Stimulated activated CD4-positive, alpha-beta T cell treated with anti-CD3 and anti-CD28 coated beads, Interleukin-4, amount 100 ng/mL, for 24 hours (primary cell): ENCODE measurements around the gene SH3BP5.

Source experiments
- DNase-seq: peaks from one replicate; pipeline ENCODE4 v3.0.0-alpha.2; 2020

The SH3BP5 gene

DNA sequence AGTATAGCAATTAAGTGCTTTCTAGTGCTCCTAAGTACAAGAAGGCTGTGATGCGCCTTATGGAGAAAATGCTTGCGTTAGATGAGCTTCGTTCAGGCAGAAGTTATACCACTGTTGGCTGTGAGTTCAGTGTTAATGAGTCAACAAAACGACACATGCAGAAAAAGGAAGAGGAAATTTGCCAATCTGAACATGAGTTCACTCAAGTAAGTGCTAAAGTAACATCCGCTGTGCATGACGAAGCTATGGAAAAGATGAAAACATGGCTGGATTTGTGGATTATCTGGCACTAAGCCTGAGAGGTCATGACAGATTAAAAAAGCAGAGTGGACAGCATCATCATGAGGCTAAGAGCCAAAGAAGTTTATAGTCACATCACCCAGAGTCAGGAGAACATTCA lies 36.9 kb downstream of the SH3BP5 start:
- DNase-seq: no peak

GRCh38 chr3:15294929-15295328 lies 37.5 kb downstream of the SH3BP5 start:
- DNase-seq: no peak

- no peak for DNase-seq
Observed at GRCh38 chr3:15292765-15293522, 39.4 kb downstream of the SH3BP5 start.

DNA sequence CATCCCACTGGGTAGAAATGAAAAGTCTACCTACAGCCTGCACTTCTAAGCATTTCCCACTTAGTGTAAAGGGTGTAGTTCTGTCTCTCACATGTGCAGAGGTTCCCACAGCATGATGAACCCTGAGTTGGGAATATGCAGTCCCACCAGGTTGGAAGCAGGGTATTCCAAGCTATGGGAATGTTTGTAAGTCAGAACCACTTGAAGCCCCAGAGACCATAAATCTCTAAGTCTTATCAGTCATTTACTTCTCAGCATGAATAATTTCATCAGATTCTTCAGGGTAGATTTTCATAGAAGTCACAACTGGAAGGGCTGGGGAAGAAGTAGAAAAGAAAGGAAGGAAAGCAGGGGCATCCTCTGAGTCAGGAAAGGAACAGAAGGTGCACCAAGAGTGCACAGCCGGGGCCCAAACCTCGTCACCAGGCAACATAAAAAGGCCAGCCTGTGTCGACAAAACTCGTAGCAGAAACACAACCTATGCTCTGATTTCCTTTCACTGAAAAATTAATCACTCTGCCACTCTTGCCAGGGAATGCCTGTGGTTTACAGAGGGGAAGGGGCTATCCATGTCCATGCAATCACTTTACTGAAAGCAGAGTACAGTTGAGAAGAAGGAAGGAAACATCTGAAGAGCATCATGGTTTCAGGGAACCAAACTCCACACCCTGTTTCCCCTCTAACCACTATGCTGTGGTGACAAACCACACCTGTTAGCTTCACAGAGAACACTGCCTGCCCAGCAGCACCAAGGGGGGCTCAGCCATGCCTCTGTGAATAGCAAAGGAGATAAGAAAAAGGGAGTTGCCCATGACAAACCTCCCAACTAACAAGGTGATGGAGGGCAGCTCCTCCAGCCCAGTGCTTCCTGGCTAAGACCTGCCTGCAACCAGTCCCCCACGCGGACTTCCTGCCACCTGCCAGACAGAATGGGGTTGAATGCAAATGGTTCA lies 40.5 kb downstream of the SH3BP5 start:
- peak; percentile 57 for DNase-seq

- no peak for DNase-seq
Observed at GRCh38 chr3:15290736-15291135, 41.6 kb downstream of the SH3BP5 start.

DNA sequence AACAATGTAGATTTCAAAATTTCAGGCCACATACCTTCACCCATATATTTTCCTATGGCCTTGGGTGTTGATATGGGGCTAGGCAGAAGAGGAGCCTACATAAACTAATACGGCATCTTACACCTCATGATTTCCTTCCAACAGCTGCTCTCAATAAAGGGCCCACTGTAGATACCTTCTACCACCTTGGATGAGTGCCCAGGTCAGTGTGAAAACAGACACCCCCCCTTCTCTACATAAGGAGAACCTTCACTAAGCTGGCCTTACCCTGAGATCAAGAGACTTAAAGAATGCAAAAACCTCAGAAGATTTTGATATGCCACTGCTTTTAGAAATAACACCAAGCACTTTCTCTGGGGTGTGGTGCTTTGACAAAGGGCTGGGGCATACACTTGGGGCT lies 42.7 kb downstream of the SH3BP5 start:
- DNase-seq: no peak

DNA sequence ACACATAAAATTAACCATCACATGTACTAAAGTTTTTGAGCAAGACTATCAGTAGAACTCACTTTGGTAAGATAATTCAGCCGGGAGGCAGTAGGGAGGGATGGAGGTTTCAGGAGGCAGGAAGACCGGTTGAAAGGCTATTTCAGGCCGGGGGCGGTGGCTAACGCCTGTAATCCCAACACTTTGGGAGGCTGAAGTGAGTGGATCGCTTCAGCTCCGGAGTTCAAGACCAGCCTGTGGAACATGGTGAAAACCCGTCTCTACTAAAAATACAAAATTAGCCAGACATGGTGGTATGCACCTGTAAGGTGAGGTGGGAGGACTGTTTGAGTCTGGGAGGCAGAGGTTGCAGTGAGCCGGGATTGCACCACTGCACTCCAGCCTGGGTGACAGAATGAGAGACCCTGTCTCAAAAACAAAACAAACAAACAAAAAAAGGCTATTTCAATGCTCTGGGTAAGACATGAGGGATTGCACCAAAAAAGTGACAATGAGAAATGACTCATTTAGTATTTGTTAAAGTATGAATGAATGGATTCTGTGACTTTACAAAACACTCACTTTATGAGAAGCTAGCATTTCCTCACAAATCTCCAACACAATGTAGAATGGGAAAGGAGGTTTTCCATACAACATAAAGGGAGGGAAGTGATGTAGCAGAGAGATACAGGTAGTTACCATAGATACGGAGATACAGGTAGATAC lies 43.9 kb downstream of the SH3BP5 start:
- DNase-seq: no peak

DNA sequence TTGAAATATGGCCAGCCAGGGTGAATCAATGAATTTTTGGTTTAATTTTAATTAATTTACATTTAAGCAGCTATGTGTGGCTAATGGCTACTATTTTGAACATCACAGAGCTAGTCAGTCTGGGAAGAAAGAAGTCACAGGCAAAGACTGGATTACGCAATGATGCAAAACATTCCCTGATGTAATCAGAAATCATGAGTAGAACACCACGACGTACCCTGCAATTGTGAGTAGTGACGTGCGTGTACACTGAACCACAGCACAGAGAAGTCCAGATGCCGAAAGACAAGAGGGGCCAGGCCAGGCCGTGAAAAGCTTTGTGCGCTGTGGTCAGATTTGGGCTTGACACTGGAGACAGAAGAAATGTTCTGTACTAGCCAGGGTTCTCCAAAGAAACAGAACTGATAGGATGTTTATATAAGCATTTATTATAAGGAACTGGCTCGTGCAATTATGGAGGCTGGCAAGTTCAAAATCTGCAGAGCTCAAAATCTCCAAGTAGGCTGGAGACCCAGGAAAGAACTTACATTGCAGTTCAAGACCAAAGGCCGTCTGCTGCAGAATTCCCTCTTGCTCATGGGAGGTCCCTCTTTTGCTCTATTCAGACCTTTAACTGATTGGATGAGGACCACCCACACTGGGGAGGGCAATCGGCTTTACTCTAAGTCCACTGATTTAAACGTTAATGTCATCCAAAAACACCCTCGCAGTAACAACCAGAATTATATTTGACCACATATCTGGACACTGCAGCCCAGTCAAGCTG lies 44.6 kb downstream of the SH3BP5 start:
- DNase-seq: no peak

DNA sequence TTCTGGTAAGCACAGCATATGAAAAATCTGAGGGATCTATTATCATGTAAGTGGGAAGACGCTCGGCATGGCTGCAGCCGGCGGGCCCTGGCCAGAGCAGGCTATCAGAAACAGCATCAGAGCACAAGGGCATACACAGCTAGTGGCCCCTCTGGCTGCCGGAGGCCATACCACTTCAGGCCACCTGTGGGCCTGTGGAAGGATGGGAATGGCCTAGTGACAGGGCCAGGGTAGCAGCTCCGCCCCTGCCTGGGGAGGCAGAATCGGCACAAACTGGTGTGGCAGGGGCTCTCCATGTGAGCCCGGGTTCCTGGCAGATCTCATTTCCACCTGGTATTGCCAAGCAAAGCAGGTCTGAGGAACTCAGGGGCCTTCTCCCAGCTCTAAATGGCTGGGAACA lies 46.4 kb downstream of the SH3BP5 start:
- no peak for DNase-seq

- DNase-seq: no peak
Observed at GRCh38 chr3:15284121-15284889, 48.1 kb downstream of the SH3BP5 start.

DNA sequence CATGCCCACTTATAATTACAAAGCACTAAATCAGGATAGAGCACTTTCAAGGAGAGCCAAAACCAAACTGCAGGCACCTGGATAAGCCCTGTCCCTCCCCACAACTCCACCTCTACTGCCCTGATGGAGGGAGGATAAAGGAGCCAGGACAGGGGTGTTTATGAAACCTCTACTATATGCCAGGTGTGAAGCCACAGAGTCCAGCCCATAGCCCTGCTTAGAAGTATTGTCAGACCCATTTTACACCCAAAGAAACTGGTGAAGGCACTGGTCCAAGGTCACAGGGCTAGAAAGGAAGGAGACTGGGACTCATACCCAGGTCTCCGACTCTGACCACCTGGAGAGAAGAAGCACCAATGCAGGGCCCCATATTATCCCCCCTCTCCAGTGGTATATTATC lies 48.7 kb downstream of the SH3BP5 start:
- DNase-seq: no peak

GRCh38 chr3:15281817-15282216 lies 50.6 kb downstream of the SH3BP5 start:
- DNase-seq: no peak

- DNase-seq: no peak
Observed at GRCh38 chr3:15280853-15281532, 51.4 kb downstream of the SH3BP5 start.

DNA sequence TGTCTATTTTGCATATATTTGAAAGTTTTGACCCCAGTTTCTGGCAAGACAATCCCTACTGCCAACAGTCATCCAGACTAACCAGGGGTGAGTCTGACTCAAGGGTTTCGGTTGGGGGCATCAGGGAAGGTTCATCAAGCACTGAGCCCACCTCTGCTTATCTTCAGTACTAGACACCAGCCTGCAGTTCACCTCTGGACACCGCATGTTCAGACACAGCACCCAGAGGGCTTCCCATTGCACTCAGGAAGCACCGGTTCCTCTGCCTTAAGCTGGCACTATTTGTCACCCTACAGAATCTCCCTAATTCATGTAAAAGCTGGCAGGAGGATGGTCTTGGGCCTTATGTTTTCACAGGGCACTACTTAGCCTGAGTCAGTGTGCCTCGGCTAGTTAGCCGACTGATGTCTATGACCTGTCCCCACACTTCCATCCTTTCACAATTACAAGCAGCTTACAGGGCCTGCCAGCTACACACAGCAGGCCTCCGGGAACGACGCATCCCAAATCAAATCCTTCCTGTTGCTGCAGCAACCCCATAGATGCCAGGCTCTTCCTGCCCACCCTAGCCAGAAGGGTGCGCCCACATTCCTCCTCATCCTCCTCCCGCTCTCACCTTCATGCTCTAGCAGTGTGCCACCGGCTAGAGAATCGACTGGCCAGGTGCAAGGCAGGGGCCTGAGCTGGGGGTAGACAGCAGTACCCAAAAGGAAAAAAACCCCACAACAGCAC lies 52.5 kb downstream of the SH3BP5 start:
- DNase-seq: no peak

- DNase-seq: no peak
Observed at GRCh38 chr3:15279205-15279604, 53.2 kb downstream of the SH3BP5 start.

DNA sequence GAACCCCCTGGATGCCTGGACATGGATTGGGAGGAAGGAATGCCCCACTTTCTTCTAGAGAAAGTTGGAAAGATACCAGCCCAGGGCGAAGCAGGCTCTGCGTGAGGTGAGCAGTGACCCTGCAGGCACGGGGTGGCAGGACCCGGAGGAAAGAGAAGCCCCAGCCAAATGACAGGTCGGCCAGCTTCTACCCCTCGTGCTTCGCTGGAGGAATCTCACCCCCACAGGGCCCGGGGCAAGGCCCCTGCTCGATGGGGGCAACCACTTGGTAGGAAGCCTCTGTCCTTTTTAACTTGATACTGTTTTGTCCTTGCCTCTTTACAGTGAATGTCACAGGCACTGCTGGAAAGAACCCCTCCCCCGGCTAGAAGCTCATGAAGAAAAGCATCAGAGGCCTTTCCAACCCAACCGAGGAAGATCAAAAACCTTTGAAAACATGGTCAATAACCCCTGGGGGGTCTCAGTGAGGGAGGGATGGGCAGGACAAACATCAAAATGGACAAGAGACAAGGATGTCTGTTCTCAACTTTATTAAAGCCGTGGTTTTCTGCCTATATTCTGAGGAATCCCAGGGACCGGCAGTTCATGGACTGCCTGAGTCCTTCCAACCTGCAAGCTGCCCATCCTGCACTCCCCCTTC lies 54.4 kb downstream of the SH3BP5 start:
- no peak for DNase-seq

GRCh38 chr3:15276028-15276724 lies 56.2 kb downstream of the SH3BP5 start:
- DNase-seq: no peak

DNA sequence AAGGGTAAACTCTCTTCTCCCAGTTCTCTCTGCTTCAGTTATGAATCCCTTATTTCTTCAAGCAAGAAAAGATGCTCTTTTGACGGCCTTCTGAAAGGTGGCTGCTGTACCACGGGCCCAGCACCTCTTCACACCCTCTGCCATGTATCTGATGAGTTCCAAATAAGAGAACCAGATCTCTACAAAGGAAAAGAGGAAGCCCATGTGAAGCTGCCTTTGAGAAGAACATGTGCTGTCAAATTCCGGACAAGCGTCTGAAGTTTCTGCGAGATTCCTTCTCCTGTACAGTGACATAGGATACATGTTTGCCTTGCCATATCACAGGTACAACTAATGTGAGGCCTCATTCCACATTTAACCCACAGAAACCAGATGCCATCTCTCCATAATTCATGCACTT lies 59.2 kb downstream of the SH3BP5 start:
- DNase-seq: no peak
